ENCODE results near the gene NEDD4L.

NEDD4L gene

DNA sequence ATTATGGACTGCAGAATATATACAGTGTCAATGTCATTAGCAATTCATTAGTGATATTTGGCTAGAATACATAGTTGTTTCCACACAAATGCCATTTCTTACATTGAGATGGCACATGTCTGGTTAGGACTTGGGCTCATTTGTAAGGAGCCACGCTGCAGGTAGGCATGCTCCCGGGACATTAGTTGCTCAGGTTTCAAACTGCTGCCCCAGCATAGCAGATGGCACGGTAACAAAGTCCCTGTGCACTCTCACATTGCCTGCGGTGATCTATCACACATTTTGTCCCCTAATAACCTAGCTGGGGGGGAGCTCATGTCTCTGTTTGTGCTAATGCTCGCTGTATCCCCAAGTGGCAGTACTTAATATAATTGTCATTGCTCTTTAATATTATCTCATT lies 185.1 kb downstream of the NEDD4L start:
- no peak for TF ChIP-seq CTCF (IDR thresholded peaks at IDR 0.05)
- peaks cover 5% of the 10 kb centered on the region for H3K27me3 Mint-ChIP-seq (ENCODE audit: low read depth, poor library complexity)
- peaks cover 10% of the 10 kb centered on the region for H3K9me3 Mint-ChIP-seq
- no peak overlapping the region for H3K27ac Mint-ChIP-seq
- peaks cover 57% of the 10 kb centered on the region for H3K4me1 Mint-ChIP-seq
- no peak overlapping the region for H3K4me3 Mint-ChIP-seq
- H3K36me3 Mint-ChIP-seq (ENCODE audit: low read depth): peaks cover 12% of the 10 kb centered on the region
- no peak for DNase-seq

- H3K4me1 Mint-ChIP-seq: peaks cover 53% of the 10 kb centered on the region
- DNase-seq: no peak
Observed at GRCh38 chr18:58230438-58231179, 186.6 kb downstream of the NEDD4L start.

DNA sequence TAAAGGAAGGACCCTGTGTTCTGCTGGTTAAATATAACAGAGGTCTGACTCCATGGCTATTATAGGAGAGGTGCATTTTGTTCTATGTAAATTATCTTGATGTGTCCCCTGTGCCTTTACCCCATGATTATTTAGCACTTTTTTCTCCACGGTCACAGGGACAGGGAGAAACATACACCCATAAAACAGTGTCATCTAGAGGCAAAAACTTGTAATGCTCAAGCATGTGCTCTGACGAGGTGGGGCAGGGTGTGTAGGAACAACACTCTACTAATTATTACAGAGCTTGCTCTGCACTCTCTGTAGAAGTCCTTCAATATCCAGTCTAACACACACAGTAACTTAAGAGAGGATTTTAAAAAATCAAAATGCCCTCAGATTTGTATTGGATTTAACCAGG lies 187.9 kb downstream of the NEDD4L start:
- Mint-ChIP-seq H3K27ac (no peak overlapping the region), H3K27me3 (ENCODE audit: low read depth, poor library complexity) (peaks cover 5% of the 10 kb centered on the region), H3K4me3 (no peak overlapping the region), H3K4me1 (peaks cover 45% of the 10 kb centered on the region), H3K9me3 (peaks cover 10% of the 10 kb centered on the region), H3K36me3 (ENCODE audit: low read depth) (peaks cover 12% of the 10 kb centered on the region)
- no peak for TF ChIP-seq CTCF (IDR thresholded peaks at IDR 0.05)
- no peak for DNase-seq

More at GRCh38 chr18:58230438-58231179, 186.6 kb downstream of the NEDD4L start:
- no peak for TF ChIP-seq CTCF (IDR thresholded peaks at IDR 0.05)
- H3K27me3 Mint-ChIP-seq (ENCODE audit: low read depth, poor library complexity): peaks cover 5% of the 10 kb centered on the region
- no peak overlapping the region for H3K27ac Mint-ChIP-seq
- H3K4me3 Mint-ChIP-seq: no peak overlapping the region
- H3K36me3 Mint-ChIP-seq (ENCODE audit: low read depth): peaks cover 12% of the 10 kb centered on the region
- peaks cover 10% of the 10 kb centered on the region for H3K9me3 Mint-ChIP-seq

DNA sequence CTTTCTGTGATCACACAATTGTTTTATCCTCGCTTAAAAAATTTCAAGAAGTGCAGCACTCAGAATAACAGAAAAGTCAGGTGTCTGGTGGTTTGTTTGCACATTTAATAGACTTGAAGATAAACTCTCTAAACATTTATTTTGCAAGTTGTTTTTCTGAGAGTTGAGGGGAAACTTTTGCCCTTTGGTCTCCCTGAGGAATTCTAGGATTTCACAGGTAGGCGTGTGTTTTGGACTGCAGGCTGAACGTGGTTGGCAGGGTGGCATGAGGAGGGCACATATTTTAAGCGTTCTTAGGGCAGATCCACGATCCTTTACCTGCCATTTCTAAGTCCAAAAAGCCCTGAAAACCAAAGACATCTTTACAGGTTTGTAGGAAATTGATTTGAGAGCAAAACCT lies 188.6 kb downstream of the NEDD4L start:
- Mint-ChIP-seq H3K4me3 (no peak overlapping the region), H3K9me3 (peaks cover 10% of the 10 kb centered on the region), H3K4me1 (peaks cover 39% of the 10 kb centered on the region), H3K27me3 (ENCODE audit: low read depth, poor library complexity) (peaks cover 5% of the 10 kb centered on the region), H3K27ac (no peak overlapping the region), H3K36me3 (ENCODE audit: low read depth) (peaks cover 12% of the 10 kb centered on the region)
- no peak for TF ChIP-seq CTCF (IDR thresholded peaks at IDR 0.05)
- no peak for DNase-seq

GRCh38 chr18:58234359-58234741 lies 190.3 kb downstream of the NEDD4L start:
- H3K9me3 Mint-ChIP-seq: peaks cover 10% of the 10 kb centered on the region
- H3K27ac Mint-ChIP-seq: no peak overlapping the region
- H3K36me3 Mint-ChIP-seq (ENCODE audit: low read depth): peaks cover 12% of the 10 kb centered on the region
- TF ChIP-seq CTCF (IDR thresholded peaks at IDR 0.05): no peak
- no peaks in the 10 kb centered on the region for H3K27me3 Mint-ChIP-seq (ENCODE audit: low read depth, poor library complexity)
- DNase-seq: no peak
- H3K4me3 Mint-ChIP-seq: no peak overlapping the region
- H3K4me1 Mint-ChIP-seq: peaks cover 29% of the 10 kb centered on the region

DNA sequence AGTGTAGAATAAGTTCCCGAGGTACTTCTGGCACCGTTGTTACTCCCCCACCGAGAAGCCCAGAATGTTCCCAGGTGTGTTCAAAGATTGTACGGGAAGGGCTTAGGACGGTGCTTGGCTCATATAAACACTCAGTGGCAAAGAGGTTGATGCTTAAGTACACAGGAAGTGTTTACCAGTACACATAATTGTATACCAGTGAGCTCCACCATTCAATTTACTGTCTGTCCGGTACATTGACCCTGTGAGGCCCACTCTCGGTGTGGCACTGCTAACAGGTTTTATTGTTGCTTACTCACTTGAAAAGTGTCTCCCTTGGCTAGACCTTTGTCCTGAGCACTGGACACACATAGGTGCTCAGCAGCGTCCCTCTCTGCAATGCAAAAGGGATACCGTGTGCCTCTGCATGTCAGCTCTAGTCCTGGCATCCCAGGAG lies 191.0 kb downstream of the NEDD4L start:
- DNase-seq: no peak
- H3K4me3 Mint-ChIP-seq: no peak overlapping the region
- H3K4me1 Mint-ChIP-seq: peaks cover 33% of the 10 kb centered on the region
- H3K27me3 Mint-ChIP-seq (ENCODE audit: low read depth, poor library complexity): no peaks in the 10 kb centered on the region
- TF ChIP-seq CTCF (IDR thresholded peaks at IDR 0.05): no peak
- peaks cover 12% of the 10 kb centered on the region for H3K36me3 Mint-ChIP-seq (ENCODE audit: low read depth)
- H3K9me3 Mint-ChIP-seq: peaks cover 10% of the 10 kb centered on the region
- H3K27ac Mint-ChIP-seq: peak overlapping the region; percentile 30

Data from nephron progenitor cell (in vitro differentiated cells).